ENCODE results near the gene TRPC4AP. TPM values are rescaled to one million over a fixed set of nuclear protein-coding genes. Genes with fewer than 3 reads are reported as not detected.

TRPC4AP gene
- total RNA-seq, 1 donor = 98.8 TPM

DNA sequence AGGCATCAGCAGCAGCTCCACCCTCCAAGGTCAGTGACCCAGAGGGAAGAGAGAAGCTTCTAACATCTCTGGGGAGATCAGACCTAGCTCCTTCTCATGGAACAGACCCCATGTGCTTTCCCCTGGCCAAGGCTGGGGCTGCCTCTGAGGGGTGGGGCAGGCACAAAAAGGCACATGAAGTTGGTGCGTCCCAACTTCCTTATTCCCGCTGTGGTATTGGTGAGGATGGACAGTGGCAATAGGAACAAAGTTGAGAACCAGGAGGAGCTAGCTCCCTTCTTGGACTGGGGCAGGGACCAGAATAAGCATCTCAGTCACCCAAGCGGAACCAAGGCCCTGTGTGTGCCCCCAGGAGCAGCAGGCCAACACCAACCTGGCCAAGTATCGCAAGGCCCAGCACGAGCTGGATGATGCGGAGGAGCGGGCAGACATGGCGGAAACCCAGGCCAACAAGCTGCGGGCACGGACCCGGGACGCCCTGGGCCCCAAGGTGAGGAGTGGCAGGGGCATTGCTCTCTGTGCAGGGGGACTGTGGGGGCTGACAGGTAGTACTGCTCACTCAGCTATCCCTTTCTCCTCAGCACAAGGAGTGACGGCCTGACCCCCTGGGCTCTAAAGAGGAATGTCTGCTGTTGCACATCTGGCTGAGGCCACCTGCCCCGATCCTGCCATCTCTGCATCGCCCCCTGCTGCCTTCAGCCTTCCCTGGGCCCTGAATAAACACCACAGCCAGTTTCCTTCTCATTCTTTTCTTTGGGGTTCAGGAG is 90.8 kb downstream of the TRPC4AP start:
- DNase-seq (ENCODE audit: insufficient read length, low spot score, missing footprints) = peak; percentile 86
- H3K36me3 ChIP-seq (ENCODE audit: insufficient read depth, low read length) = peaks cover 75% of the 10 kb centered on the region
- no peaks in the 10 kb centered on the region for H3K4me1 ChIP-seq (ENCODE audit: insufficient read depth, low read length)
- H3K27ac ChIP-seq (ENCODE audit: low read depth, low read length) = no peak overlapping the region
- no peak overlapping the region for H3K4me3 ChIP-seq (ENCODE audit: insufficient read depth, low read length)
- H3K4me2 ChIP-seq (ENCODE audit: insufficient read depth, low read length) = no peak overlapping the region
- H3K27me3 ChIP-seq (ENCODE audit: insufficient read depth, low read length) = no peaks in the 10 kb centered on the region
- no peaks in the 10 kb centered on the region for H3K79me2 ChIP-seq (ENCODE audit: insufficient read depth, low read length)
- H2AFZ ChIP-seq (ENCODE audit: low read length) = no peak overlapping the region
- H3K9me3 ChIP-seq (ENCODE audit: low read depth, low read length) = no peaks in the 10 kb centered on the region
- H4K20me1 ChIP-seq (ENCODE audit: insufficient read depth, low read length) = peaks cover 30% of the 10 kb centered on the region
- TF ChIP-seq, protein P1, sequence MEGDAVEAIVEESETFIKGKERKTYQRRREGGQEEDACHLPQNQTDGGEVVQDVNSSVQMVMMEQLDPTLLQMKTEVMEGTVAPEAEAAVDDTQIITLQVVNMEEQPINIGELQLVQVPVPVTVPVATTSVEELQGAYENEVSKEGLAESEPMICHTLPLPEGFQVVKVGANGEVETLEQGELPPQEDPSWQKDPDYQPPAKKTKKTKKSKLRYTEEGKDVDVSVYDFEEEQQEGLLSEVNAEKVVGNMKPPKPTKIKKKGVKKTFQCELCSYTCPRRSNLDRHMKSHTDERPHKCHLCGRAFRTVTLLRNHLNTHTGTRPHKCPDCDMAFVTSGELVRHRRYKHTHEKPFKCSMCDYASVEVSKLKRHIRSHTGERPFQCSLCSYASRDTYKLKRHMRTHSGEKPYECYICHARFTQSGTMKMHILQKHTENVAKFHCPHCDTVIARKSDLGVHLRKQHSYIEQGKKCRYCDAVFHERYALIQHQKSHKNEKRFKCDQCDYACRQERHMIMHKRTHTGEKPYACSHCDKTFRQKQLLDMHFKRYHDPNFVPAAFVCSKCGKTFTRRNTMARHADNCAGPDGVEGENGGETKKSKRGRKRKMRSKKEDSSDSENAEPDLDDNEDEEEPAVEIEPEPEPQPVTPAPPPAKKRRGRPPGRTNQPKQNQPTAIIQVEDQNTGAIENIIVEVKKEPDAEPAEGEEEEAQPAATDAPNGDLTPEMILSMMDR (IDR thresholded peaks at IDR 0.05; ENCODE audit: extremely low read depth, low read depth, low read length) = peak; percentile 41

DNA sequence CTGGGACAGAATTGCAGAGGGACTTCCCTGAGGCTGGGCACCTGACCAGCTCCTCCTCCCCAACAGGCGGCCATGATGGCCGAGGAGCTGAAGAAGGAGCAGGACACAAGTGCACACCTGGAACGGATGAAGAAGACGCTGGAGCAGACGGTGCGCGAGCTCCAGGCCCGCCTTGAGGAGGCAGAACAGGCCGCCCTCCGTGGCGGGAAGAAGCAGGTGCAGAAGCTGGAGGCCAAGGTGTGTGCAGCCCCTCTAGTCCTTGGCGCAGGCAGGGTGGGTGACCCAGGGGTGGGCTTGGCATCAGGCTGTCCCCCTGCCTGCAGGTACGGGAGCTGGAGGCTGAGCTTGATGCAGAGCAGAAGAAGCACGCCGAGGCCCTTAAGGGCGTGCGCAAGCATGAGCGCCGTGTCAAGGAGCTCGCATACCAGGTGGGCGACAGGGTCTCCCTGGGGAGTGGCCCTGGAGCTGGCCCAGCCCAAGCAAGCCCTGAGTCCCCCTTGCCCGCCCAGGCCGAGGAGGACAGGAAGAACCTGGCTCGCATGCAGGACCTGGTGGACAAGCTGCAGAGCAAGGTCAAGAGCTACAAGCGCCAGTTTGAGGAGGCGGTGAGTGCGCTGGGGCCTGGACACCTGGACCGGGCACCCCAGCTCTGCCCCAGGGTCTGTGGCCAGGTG is 91.5 kb downstream of the TRPC4AP start:
- no peak overlapping the region for H3K4me3 ChIP-seq (ENCODE audit: insufficient read depth, low read length)
- TF ChIP-seq, protein P1 (IDR thresholded peaks at IDR 0.05; ENCODE audit: extremely low read depth, low read depth, low read length) = no peak
- peaks cover 73% of the 10 kb centered on the region for H3K36me3 ChIP-seq (ENCODE audit: insufficient read depth, low read length)

DNA sequence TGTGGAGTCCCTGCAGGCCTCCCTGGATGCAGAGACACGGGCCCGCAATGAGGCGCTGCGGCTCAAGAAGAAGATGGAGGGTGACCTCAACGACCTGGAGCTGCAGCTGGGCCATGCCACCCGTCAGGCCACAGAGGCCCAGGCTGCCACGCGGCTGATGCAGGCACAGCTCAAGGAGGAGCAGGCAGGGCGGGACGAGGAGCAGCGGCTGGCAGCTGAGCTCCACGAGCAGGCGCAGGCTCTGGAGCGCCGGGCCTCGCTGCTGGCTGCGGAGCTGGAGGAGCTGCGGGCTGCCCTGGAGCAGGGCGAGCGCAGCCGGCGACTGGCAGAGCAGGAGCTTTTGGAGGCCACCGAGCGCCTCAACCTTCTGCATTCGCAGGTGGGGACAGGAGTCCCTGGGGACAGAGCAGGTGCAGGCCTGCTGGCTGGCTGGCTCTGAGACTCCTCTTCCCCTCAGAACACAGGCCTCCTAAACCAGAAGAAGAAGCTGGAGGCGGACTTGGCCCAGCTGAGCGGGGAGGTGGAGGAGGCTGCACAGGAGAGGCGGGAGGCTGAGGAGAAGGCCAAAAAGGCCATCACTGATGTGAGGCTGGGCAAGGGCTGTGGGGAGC is 92.2 kb downstream of the TRPC4AP start:
- TF ChIP-seq, protein P1 (IDR thresholded peaks at IDR 0.05; ENCODE audit: extremely low read depth, low read depth, low read length) = no peak
- Histone ChIP-seq H2AFZ (ENCODE audit: low read length) (no peak overlapping the region), H3K4me3 (ENCODE audit: insufficient read depth, low read length) (no peak overlapping the region), H3K9me3 (ENCODE audit: low read depth, low read length) (no peaks in the 10 kb centered on the region), H3K79me2 (ENCODE audit: insufficient read depth, low read length) (no peaks in the 10 kb centered on the region), H3K36me3 (ENCODE audit: insufficient read depth, low read length) (peaks cover 73% of the 10 kb centered on the region), H4K20me1 (ENCODE audit: insufficient read depth, low read length) (peaks cover 24% of the 10 kb centered on the region), H3K27me3 (ENCODE audit: insufficient read depth, low read length) (no peaks in the 10 kb centered on the region), H3K4me1 (ENCODE audit: insufficient read depth, low read length) (no peaks in the 10 kb centered on the region), H3K4me2 (ENCODE audit: insufficient read depth, low read length) (no peak overlapping the region), H3K27ac (ENCODE audit: low read depth, low read length) (no peak overlapping the region)
- DNase-seq (ENCODE audit: insufficient read length, low spot score, missing footprints) = peak; percentile 84

More for the DNA sequence above, 91.5 kb downstream of the TRPC4AP start:
- Histone ChIP-seq H3K27me3 (ENCODE audit: insufficient read depth, low read length) (no peaks in the 10 kb centered on the region), H3K27ac (ENCODE audit: low read depth, low read length) (no peak overlapping the region), H4K20me1 (ENCODE audit: insufficient read depth, low read length) (peaks cover 25% of the 10 kb centered on the region), H3K79me2 (ENCODE audit: insufficient read depth, low read length) (no peaks in the 10 kb centered on the region), H3K4me2 (ENCODE audit: insufficient read depth, low read length) (no peak overlapping the region), H2AFZ (ENCODE audit: low read length) (no peak overlapping the region), H3K4me1 (ENCODE audit: insufficient read depth, low read length) (no peaks in the 10 kb centered on the region), H3K9me3 (ENCODE audit: low read depth, low read length) (no peaks in the 10 kb centered on the region)
- DNase-seq (ENCODE audit: insufficient read length, low spot score, missing footprints) = peak; percentile 81

DNA sequence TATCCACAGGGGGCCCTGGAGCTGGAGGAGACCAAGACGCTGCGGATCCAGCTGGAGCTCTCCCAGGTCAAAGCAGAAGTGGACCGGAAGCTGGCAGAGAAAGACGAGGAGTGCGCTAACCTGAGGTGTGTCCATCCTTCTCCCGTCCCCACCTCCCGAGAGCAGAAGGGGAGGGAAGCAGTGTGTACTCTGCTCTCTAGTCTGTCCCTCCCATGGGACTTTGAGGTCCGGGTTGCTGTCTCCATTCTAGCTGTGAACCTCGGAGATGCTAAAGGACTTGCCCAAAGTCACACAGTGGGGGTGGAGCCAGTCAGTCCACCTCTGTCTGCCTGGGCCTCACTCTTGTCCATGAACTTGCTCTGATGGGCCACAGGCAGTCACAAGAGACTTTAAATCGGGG is 92.8 kb downstream of the TRPC4AP start:
- Histone ChIP-seq H3K9me3 (ENCODE audit: low read depth, low read length) (no peaks in the 10 kb centered on the region), H3K4me1 (ENCODE audit: insufficient read depth, low read length) (no peaks in the 10 kb centered on the region), H4K20me1 (ENCODE audit: insufficient read depth, low read length) (peaks cover 23% of the 10 kb centered on the region), H3K27ac (ENCODE audit: low read depth, low read length) (no peak overlapping the region), H3K4me3 (ENCODE audit: insufficient read depth, low read length) (no peak overlapping the region), H3K27me3 (ENCODE audit: insufficient read depth, low read length) (no peaks in the 10 kb centered on the region), H3K79me2 (ENCODE audit: insufficient read depth, low read length) (no peaks in the 10 kb centered on the region), H2AFZ (ENCODE audit: low read length) (no peak overlapping the region), H3K4me2 (ENCODE audit: insufficient read depth, low read length) (no peak overlapping the region), H3K36me3 (ENCODE audit: insufficient read depth, low read length) (peaks cover 67% of the 10 kb centered on the region)
- TF ChIP-seq, protein P1 (IDR thresholded peaks at IDR 0.05; ENCODE audit: extremely low read depth, low read depth, low read length) = no peak
- DNase-seq (ENCODE audit: insufficient read length, low spot score, missing footprints) = peak; percentile 88

Data from osteoblast (primary cell).